HL-60 (cell line): Measurements from ENCODE around the gene CBX6.

Experiments used
- CTCF ChIP-seq: IDR thresholded peaks from one replicate; pipeline ENCODE4 v1.5.1; 2011; ENCODE audit warnings: low read length, control low read depth, inconsistent platforms; ENCODE audit not compliant: insufficient read depth
- GABPA ChIP-seq: IDR thresholded peaks from 2 replicates; pipeline ENCODE4 v1.6.1; 2012; ENCODE audit warnings: low read depth
- POLR2AphosphoS5 ChIP-seq: IDR thresholded peaks from 2 replicates; pipeline ENCODE4 v1.6.1; 2012; ENCODE audit warnings: low read depth
- REST ChIP-seq: IDR thresholded peaks from 2 replicates; pipeline ENCODE4 v1.6.1; 2012; ENCODE audit warnings: low read depth; ENCODE audit not compliant: insufficient replicate concordance
- SPI1 ChIP-seq: IDR thresholded peaks from 2 replicates; pipeline ENCODE4 v1.6.1; 2012; ENCODE audit warnings: low read depth, mild to moderate bottlenecking, borderline replicate concordance

DNA sequence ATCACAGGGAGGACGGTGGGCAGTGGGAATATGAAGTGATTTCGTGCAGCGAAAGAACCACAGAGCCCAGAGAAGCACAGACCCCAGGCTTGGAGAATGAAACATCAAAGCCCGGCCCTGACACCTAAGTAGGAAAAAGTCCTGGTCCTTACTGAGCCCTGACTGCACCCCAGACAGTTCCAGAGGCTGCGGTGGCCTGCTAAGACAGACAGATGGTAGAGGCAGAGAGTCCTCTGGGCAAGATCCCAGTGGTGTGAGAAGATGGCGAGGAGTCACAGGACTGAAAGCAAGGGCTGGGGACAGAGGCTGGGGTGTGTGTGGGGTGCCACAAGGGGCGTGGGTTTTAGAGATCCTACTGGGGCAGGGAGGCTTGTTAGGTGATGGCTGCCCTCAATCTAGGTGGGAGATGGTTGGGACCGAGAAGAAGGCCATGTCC, 3.7 kb downstream of the CBX6 start:
- TF ChIP-seq CTCF (no peak), REST (no peak), POLR2AphosphoS5 (no peak), GABPA (no peak), SPI1 (no peak)
